Measurements from ENCODE around the gene C2CD4D. TPM values are rescaled to one million over a fixed set of nuclear protein-coding genes. Genes with fewer than 3 reads are reported as not detected.

Gene C2CD4D
- total RNA-seq, result 0.07 TPM in 1 of 2 replicates, not detected in the other

DNA sequence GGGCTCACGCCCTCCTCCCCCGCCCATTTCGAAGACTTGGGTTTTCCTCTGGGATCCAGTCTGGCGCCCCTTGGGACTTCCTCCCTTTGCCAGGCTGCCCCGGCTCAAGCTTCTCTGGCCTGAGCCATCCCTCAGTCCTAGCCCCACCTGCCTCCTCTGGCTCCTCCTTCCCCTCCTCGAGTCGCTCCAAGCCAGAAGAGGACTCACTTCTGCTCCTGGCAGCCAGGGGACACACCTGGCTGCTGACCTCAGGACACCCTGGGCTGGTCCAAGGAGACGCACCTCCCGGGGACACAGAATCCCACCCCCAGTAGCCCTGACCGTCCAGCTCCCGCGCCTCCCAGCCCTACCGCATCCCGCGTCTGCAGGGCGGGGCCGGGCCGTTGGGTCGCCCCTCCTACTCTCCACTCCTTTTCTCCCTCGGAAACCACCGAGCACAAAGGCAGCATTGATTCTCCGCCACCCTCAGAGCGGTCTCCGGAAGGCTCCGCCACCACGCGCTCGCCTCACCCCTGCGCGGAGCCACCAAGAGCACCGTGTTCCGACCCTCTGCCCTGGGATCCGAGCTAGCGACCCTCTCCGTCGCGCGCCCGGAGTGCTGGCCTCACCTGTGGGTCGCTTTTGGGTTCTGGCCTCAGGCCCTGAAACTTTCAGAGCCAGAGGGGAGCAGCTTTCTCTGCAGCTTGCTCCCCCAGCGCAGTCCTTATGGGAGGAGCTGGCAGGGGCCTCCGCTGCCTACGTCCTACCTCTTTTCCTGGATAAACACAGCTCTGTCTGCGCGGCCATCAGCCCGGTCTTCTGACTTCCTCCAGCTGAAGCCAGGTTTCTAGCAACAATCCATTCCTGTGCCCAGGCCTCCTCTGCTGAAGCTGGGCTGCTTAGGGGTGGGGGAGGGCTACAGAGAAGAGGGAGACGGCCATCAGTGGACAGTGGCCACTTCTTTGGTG is at the start of gene C2CD4D:
Gene C2CD4D (minus strand): TSS at position 364 of the 947 bp plus-strand sequence. CDS start 831 bp downstream, outside the sequence.

DNA sequence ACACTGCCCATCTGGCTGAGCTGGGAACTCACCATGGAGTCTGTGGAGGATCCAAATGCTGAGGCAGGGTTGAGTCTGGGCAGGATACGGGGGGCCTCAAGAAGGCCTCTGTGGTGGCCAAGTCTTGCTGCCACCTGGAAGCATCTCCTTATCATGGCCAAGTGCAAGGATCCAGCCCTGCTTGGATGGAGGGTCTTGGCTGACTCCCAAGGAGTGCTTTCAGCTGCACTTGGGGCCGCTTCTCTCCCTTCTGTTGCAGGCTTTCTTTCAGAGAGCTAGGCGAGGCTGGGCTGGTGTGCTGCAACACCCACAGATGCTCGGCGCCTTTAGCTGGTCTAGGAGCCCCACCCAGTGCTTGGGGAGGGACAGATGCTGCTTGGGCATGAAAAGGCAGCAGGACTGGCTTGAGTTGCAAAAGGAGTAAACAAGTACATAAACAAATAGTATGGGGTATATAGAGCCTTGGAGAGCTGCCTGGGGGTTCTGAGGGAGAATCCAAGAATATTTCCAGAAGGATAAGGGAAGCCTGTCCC is 13.9 kb upstream of the C2CD4D start, which contains the start of gene THEM5:
Gene THEM5 (minus strand): TSS at position 302 of the 533 bp plus-strand sequence. CDS start 147 bp downstream, at position 155.

DNA sequence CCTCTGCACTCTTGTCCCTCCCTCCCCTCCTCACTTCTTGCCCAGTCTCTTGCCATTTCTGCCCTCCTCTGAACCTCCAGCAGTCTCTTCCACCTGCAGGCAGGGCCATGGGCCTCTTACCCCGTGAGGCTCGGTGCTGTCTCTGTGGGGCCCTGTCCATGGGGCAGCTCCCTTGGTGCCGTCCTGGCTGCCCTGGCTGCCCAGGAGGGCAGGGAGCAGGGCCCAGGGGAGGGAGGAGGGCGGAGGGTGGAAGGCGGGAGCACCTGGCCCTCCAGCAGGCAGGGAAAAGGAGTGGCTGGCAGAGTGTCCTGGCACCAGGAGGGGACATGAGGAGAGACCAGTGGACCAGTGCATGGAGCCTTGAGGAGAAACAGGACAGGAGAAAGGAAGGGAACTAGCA is 8.0 kb downstream of the C2CD4D start, which contains the start of gene RORC:
Gene RORC (minus strand): TSS at position 198 of the 400 bp plus-strand sequence. CDS start 38 bp downstream, at position 160.

DNA sequence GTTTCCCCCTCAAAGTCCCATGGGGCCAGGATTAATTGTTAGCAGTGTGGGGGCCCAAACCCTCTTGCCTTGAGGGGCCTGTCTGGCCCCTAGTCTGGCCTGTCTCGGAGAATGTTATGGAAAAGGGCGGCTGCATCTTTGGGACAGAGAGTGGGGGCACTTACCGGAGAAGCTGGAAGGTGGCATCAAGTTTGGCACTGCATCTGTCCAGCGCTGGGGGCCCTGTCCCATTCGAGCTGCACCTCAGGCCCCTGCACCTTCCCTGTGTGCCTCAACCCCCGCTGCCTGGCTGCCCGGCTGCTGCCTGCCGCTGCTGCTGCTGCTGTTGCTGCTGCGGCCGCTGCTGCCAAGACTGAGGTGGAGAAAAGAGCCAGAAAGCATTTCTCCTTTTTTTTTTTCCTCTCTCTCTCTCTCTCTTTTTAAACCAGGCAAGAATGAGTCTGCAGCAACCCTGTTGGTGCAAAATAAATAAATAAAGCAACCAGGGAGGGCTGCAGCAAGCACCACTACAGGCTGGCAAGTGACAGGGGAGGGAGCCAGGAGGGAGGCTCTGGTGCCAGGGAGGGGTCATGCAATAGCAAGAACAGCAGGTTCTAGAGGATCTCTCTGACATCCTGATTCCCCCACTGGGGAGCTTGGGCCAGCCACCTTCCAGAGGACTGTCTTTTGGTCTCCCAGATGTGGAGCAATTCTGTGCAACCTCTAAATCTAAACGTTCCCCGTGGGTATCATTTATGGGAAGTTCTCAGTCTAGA is 34.4 kb downstream of the C2CD4D start, which contains the start of gene LINGO4:
Gene LINGO4 (minus strand): TSS at position 354 of the 755 bp plus-strand sequence. CDS start 2,715 bp downstream, outside the sequence.

DNA sequence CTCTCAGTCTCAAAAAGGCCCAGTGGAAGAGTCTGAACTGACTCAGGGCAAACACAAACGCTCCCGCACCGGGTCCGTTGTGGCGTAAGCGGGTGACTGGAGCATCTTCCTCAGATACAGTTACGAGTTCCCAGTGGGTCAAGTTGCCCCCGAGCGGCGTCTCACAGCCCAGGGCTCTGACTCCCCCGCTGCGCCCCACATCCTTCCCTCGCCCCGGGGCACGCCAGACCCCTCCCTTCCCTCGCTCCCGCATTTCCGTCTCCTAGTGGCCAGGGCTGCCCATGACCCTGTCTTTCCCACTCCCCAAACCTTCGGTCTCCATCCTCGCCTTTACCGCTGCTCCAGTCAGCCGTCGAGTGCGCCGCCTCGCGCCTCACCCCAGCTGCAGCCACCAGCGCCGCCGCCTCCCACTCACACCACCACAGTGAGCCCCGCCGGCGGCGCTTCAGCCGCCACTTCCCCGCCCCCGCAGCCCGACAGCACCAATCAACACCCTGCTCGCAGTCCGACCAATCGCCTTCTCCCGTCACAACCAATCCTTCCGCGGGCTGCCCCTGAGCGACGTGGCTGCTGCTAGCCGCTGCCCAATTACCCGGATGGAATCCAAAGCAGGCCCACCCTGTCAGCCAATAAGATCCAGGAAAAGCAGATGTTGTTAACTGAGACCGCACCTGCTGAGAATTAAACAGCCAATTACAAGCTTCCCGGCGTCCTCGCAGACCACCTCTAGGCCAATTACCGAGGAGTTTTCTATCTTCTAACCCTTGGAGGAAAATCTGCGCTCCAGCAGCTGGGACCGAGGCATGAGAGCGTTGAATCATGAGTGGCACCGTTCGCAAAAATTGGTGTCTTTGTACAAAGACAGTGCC is 49.3 kb downstream of the C2CD4D start, which contains the start of gene TDRKH:
Gene TDRKH (minus strand): TSS at position 430 of the 869 bp plus-strand sequence. CDS start 7,478 bp downstream, outside the sequence.

Other genes starting within 250 kb of the C2CD4D start
- 28.7 and 56.9 TPM in 2 replicates for gene SNX27, start 227.8 kb downstream of the C2CD4D start, total RNA-seq
- not detected in 2 replicates for gene CELF3, start 123.0 kb downstream of the C2CD4D start, total RNA-seq
- gene RIIAD1, start 118.3 kb downstream of the C2CD4D start, total RNA-seq, result not detected in 2 replicates
- gene MRPL9, start 76.3 kb downstream of the C2CD4D start, total RNA-seq, result 60.2 and 103 TPM in 2 replicates
- 7.9 and 9.2 TPM in 2 replicates for gene TDRKH, start 49.3 kb downstream of the C2CD4D start, total RNA-seq
- not detected in 2 replicates for gene LINGO4, start 34.4 kb downstream of the C2CD4D start, total RNA-seq
- gene RORC, start 8.0 kb downstream of the C2CD4D start, total RNA-seq, result 0.34 and 1.4 TPM in 2 replicates
- gene THEM5, start 13.9 kb upstream of the C2CD4D start, total RNA-seq, result not detected in 2 replicates
- gene THEM4, start 69.7 kb upstream of the C2CD4D start, total RNA-seq, result 9.9 and 11.7 TPM in 2 replicates
- gene S100A10, start 154.0 kb upstream of the C2CD4D start, total RNA-seq, result 115 and 248 TPM in 2 replicates
- 137 and 269 TPM in 2 replicates for gene S100A11, start 197.2 kb upstream of the C2CD4D start, total RNA-seq
- gene TCHHL1, start 249.2 kb upstream of the C2CD4D start, total RNA-seq, result not detected in 2 replicates

All from nasal cavity respiratory epithelium epithelial cell of viscerocranial mucosa (primary cell).